Gastrocnemius medialis (tissue), 4 donors: ENCODE data around the gene WDR48.

Experiments used
- CTCF ChIP-seq, 5 experiments: fragments of 450-650 bp in 3 of 5; fragments of 200-600 bp in 2 of 5; sonication (generic) in 2 of 5; IDR thresholded peaks in 4 of 5; conservative IDR thresholded peaks in 1 of 5; 1 replicate in 4 of 5; 2 replicates in 1 of 5; pipeline ENCODE4 v1.5.1; 2016 to 2019; ENCODE audit warnings: antibody characterized with exemption in 5 of 5, mild to moderate bottlenecking in 3 of 5, moderate library complexity in 3 of 5
- POLR2A ChIP-seq, 2 donors: fragments of 450-650 bp; IDR thresholded peaks; one replicate each; pipeline ENCODE4 v1.6.1; 2017; ENCODE audit warnings: antibody characterized with exemption in 2 of 2, mild to moderate bottlenecking in 2 of 2, moderate library complexity in 2 of 2

- no peak for TF ChIP-seq POLR2A (IDR thresholded peaks at IDR 0.05)
- no peak for TF ChIP-seq CTCF (IDR thresholded peaks at IDR 0.05 in 4 of 5, conservative IDR thresholded peaks at IDR 0.05 in 1 of 5)
Observed at GRCh38 chr3:39022286-39022630, 29.6 kb upstream of the WDR48 start.
